HL-60 (cell line): ENCODE measurements around the gene DGAT2L6.

Experiments
- CTCF ChIP-seq: IDR thresholded peaks from one replicate; pipeline ENCODE4 v1.5.1; 2011; ENCODE audit warnings: low read length, control low read depth, inconsistent platforms; ENCODE audit not compliant: insufficient read depth
- GABPA ChIP-seq: IDR thresholded peaks from 2 replicates; pipeline ENCODE4 v1.6.1; 2012; ENCODE audit warnings: low read depth
- POLR2AphosphoS5 ChIP-seq: IDR thresholded peaks from 2 replicates; pipeline ENCODE4 v1.6.1; 2012; ENCODE audit warnings: low read depth
- REST ChIP-seq: IDR thresholded peaks from 2 replicates; pipeline ENCODE4 v1.6.1; 2012; ENCODE audit warnings: low read depth; ENCODE audit not compliant: insufficient replicate concordance
- SPI1 ChIP-seq: IDR thresholded peaks from 2 replicates; pipeline ENCODE4 v1.6.1; 2012; ENCODE audit warnings: low read depth, mild to moderate bottlenecking, borderline replicate concordance

GRCh38 chrX:70254909-70255308 lies 77.6 kb downstream of the DGAT2L6 start:
- TF ChIP-seq CTCF: no peak
- TF ChIP-seq GABPA: no peak
- no peak for TF ChIP-seq POLR2AphosphoS5
- no peak for TF ChIP-seq REST
- no peak for TF ChIP-seq SPI1
